Trophoblast cell (in vitro differentiated cells and primary cell): ENCODE measurements around the gene PHC1.

Experiments used
- DNase-seq, 2 donors: peaks; one replicate each; pipeline ENCODE4 v3.0.0-alpha.2; 2016
- H2AFZ ChIP-seq: 2 replicates; pipeline ENCODE4 v1.6.1; 2013; ENCODE audit warnings: low read length, moderate library complexity, mild to moderate bottlenecking; ENCODE audit not compliant: insufficient read depth, poor library complexity
- H2AK5ac ChIP-seq: 2 replicates; pipeline ENCODE4 v1.6.1; 2013; ENCODE audit warnings: mild to moderate bottlenecking, low read length
- H2BK120ac ChIP-seq: 2 replicates; pipeline ENCODE4 v1.6.1; 2013; ENCODE audit warnings: low read length, mild to moderate bottlenecking, moderate library complexity; ENCODE audit not compliant: insufficient read depth, poor library complexity
- H2BK12ac ChIP-seq: 2 replicates; pipeline ENCODE4 v1.6.1; 2013; ENCODE audit warnings: mild to moderate bottlenecking, low read length, moderate library complexity
- H2BK5ac ChIP-seq: 2 replicates; pipeline ENCODE4 v1.6.1; 2013; ENCODE audit warnings: low read length, low read depth, moderate library complexity, mild to moderate bottlenecking; ENCODE audit not compliant: poor library complexity
- H3K14ac ChIP-seq: 2 replicates; pipeline ENCODE4 v1.6.1; 2013; ENCODE audit warnings: mild to moderate bottlenecking, low read length
- H3K18ac ChIP-seq: 2 replicates; pipeline ENCODE4 v1.6.1; 2013; ENCODE audit warnings: mild to moderate bottlenecking, low read length
- H3K23ac ChIP-seq: 2 replicates; pipeline ENCODE4 v1.6.1; 2013; ENCODE audit warnings: low read length
- H3K27ac ChIP-seq: 2 replicates; pipeline ENCODE4 v1.5.1; 2013; ENCODE audit warnings: low read depth, mild to moderate bottlenecking, inconsistent platforms, low read length, moderate library complexity
- H3K27me3 ChIP-seq: 2 replicates; pipeline ENCODE4 v1.6.1; 2013; ENCODE audit warnings: inconsistent platforms, mild to moderate bottlenecking, low read length, moderate library complexity; ENCODE audit not compliant: insufficient read depth
- H3K36me3 ChIP-seq, 2 experiments: 1 replicate in 1 of 2; 2 replicates in 1 of 2; pipeline ENCODE4 v1.6.1; 2013; ENCODE audit warnings: low read length in 2 of 2, mild to moderate bottlenecking in 2 of 2, moderate library complexity in 1 of 2; ENCODE audit not compliant: insufficient read depth in 2 of 2, control insufficient read depth in 1 of 2
- H3K4ac ChIP-seq: 2 replicates; pipeline ENCODE4 v1.6.1; 2013; ENCODE audit warnings: low read depth, mild to moderate bottlenecking, low read length, moderate library complexity
- H3K4me1 ChIP-seq, 2 experiments: 1 replicate in 1 of 2; 2 replicates in 1 of 2; pipeline ENCODE4 v1.6.1; 2013; ENCODE audit warnings: low read length in 2 of 2, mild to moderate bottlenecking in 2 of 2, moderate library complexity in 1 of 2; ENCODE audit not compliant: insufficient read depth in 2 of 2, control insufficient read depth in 1 of 2
- H3K4me2 ChIP-seq: 2 replicates; pipeline ENCODE4 v1.6.1; 2013; ENCODE audit warnings: inconsistent platforms, mild to moderate bottlenecking, low read length, moderate library complexity
- H3K4me3 ChIP-seq: 2 replicates; pipeline ENCODE4 v1.5.1; 2013; ENCODE audit warnings: mild to moderate bottlenecking, low read depth, low read length, inconsistent platforms
- H3K79me1 ChIP-seq: one replicate; pipeline ENCODE4 v1.6.1; 2013; ENCODE audit warnings: low read length
- H3K79me2 ChIP-seq: 2 replicates; pipeline ENCODE4 v1.6.1; 2013; ENCODE audit warnings: low read length, mild to moderate bottlenecking; ENCODE audit not compliant: control insufficient read depth, insufficient read depth, poor library complexity
- H3K9ac ChIP-seq: 2 replicates; pipeline ENCODE4 v1.6.1; 2013; ENCODE audit warnings: mild to moderate bottlenecking, low read length
- H3K9me3 ChIP-seq: 2 replicates; pipeline ENCODE4 v1.6.1; 2013; ENCODE audit warnings: low read depth, mild to moderate bottlenecking, control low read depth, inconsistent platforms, low read length; ENCODE audit not compliant: insufficient read depth
- H4K12ac ChIP-seq: 2 replicates; pipeline ENCODE4 v1.6.1; 2013; ENCODE audit warnings: low read depth, mild to moderate bottlenecking, low read length, moderate library complexity
- H4K8ac ChIP-seq: 2 replicates; pipeline ENCODE4 v1.6.1; 2013; ENCODE audit warnings: low read depth, mild to moderate bottlenecking, low read length, moderate library complexity
- H4K91ac ChIP-seq: one replicate; pipeline ENCODE4 v1.6.1; 2013; ENCODE audit warnings: low read depth, mild to moderate bottlenecking, low read length, moderate library complexity
- WGBS: extraction: QIAGEN DNeasy Blood & Tissue Kit; methylation state at CpG from one replicate; pipeline ENCODE4 v1.1.7; 2013; ENCODE audit warnings: missing lambda C conversion rate; ENCODE audit not compliant: insufficient read length, insufficient coverage; ENCODE audit errors: extremely low coverage; 5-methylcytosine and 5-hydroxymethylcytosine counted together

PHC1 gene

DNA sequence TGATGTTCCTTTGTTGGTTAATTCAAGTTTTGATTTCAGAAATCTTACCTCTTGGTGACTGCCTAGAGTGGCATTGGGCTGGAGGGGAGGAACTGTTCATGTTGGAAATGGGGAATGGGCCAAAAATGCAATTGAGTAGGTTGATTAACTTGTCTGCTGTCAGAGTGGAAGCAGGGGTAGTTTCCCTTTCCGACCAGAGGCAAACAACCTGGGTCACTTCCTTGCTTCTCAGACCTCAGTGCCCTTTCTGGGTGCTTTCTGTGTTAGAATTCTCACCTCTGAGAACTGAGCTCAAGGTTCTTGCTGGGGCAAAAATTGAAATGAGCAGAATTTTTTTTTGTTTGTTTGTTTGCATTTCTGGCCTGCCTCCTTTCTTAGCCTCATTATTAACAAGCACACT lies 37.4 kb downstream of the PHC1 start:
- Histone ChIP-seq H2BK120ac (no peak overlapping the region), H3K9ac (no peak overlapping the region), H3K4me2 (no peak overlapping the region), H4K8ac (no peak overlapping the region), H2BK12ac (no peak overlapping the region), H3K4me3 (no peak overlapping the region), H2AK5ac (no peak overlapping the region), H4K91ac (no peak overlapping the region), H3K27me3 (no peaks in the 10 kb centered on the region), H3K9me3 (peaks cover 3% of the 10 kb centered on the region), H3K79me1 (peaks cover 9% of the 10 kb centered on the region), H3K4ac (no peak overlapping the region), H3K23ac (no peak overlapping the region), H3K27ac (no peak overlapping the region), H3K4me1 (peaks cover 2 to 4% of the 10 kb centered on the region in 2 experiments), H3K18ac (no peak overlapping the region), H4K12ac (no peak overlapping the region), H2BK5ac (no peak overlapping the region), H3K14ac (no peak overlapping the region), H2AFZ (no peak overlapping the region), H3K79me2 (peaks cover 7% of the 10 kb centered on the region), H3K36me3 (no peaks in the 10 kb centered on the region)
- no CpG with 5 or more reads among the region's 1 CpG for WGBS
- no peak for DNase-seq

- H3K4ac ChIP-seq, result no peak overlapping the region
- no CpG with 5 or more reads among the region's 8 CpGs for WGBS
- H4K91ac ChIP-seq, result no peak overlapping the region
- H4K8ac ChIP-seq, result no peak overlapping the region
- no peak for DNase-seq
- H2AFZ ChIP-seq, result no peak overlapping the region
- H3K4me3 ChIP-seq, result no peak overlapping the region
- H3K27me3 ChIP-seq, result no peaks in the 10 kb centered on the region
- H3K4me2 ChIP-seq, result no peak overlapping the region
- H2BK5ac ChIP-seq, result no peak overlapping the region
- no peak overlapping the region for H2BK12ac ChIP-seq
- H3K4me1 ChIP-seq, result peaks cover 0 to under 1% of the 10 kb centered on the region in 2 experiments
- no peak overlapping the region for H2BK120ac ChIP-seq
- no peak overlapping the region for H3K23ac ChIP-seq
- no peak overlapping the region for H3K18ac ChIP-seq
- peaks cover 3% of the 10 kb centered on the region for H3K9me3 ChIP-seq
- no peak overlapping the region for H3K14ac ChIP-seq
- H3K9ac ChIP-seq, result no peak overlapping the region
- peaks cover 6% of the 10 kb centered on the region for H3K79me2 ChIP-seq
- H2AK5ac ChIP-seq, result no peak overlapping the region
- H3K27ac ChIP-seq, result no peak overlapping the region
- H3K79me1 ChIP-seq, result peaks cover 9% of the 10 kb centered on the region
- H3K36me3 ChIP-seq, result no peaks in the 10 kb centered on the region
- H4K12ac ChIP-seq, result no peak overlapping the region
Measured at GRCh38 chr12:8953773-8954402, 39.6 kb downstream of the PHC1 start.

DNA sequence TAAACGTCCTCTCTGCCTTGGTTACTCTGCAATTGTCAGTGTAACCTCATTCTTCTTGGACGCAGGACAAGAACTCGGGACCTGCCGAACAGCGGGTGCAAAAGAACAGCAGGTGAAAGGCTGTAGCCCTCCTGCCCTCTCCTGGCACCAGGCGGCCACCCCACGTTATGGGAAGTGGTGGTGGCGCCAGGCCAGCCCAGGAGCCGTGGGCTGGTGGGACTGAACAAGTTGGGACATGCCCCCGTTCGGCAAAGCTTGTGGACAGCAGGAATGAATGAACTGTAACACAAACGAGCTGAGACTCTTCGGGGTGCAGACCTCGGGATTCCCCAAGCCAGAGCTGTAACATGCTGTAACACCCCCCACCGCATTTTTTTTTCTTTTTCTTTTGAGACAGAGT lies 41.8 kb downstream of the PHC1 start:
- H3K4me2 ChIP-seq, result no peak overlapping the region
- no peak overlapping the region for H3K18ac ChIP-seq
- no peaks in the 10 kb centered on the region for H3K79me2 ChIP-seq
- peak overlapping the region; percentile 5 for H4K91ac ChIP-seq
- no peak overlapping the region for H3K23ac ChIP-seq
- H3K27ac ChIP-seq, result no peak overlapping the region
- no peak overlapping the region for H3K14ac ChIP-seq
- H4K12ac ChIP-seq, result peak overlapping the region; percentile 35
- WGBS, result no CpG with 5 or more reads among the region's 15 CpGs
- H2BK120ac ChIP-seq, result no peak overlapping the region
- H3K79me1 ChIP-seq, result no peaks in the 10 kb centered on the region
- no peak overlapping the region for H2AFZ ChIP-seq
- H3K4me3 ChIP-seq, result no peak overlapping the region
- H3K9ac ChIP-seq, result no peak overlapping the region
- H4K8ac ChIP-seq, result no peak overlapping the region
- H2AK5ac ChIP-seq, result no peak overlapping the region
- H3K36me3 ChIP-seq, result no peaks in the 10 kb centered on the region
- H2BK5ac ChIP-seq, result no peak overlapping the region
- H3K27me3 ChIP-seq, result no peaks in the 10 kb centered on the region
- H3K4me1 ChIP-seq, result no peaks in the 10 kb centered on the region
- H3K4ac ChIP-seq, result no peak overlapping the region
- no peak for DNase-seq
- no peak overlapping the region for H2BK12ac ChIP-seq
- H3K9me3 ChIP-seq, result peaks cover 3% of the 10 kb centered on the region

- Histone ChIP-seq H3K4me1 (no peaks in the 10 kb centered on the region), H3K4me2 (no peak overlapping the region), H2BK5ac (no peak overlapping the region), H2AK5ac (no peak overlapping the region), H2BK120ac (no peak overlapping the region), H3K23ac (no peak overlapping the region), H3K18ac (no peak overlapping the region), H3K9ac (no peak overlapping the region), H3K9me3 (peaks cover 3% of the 10 kb centered on the region), H3K4me3 (peak overlapping the region; percentile 10), H4K12ac (no peak overlapping the region), H3K79me2 (no peaks in the 10 kb centered on the region), H3K14ac (no peak overlapping the region), H3K27me3 (no peaks in the 10 kb centered on the region), H3K36me3 (no peaks in the 10 kb centered on the region), H3K79me1 (no peaks in the 10 kb centered on the region), H2BK12ac (no peak overlapping the region), H3K4ac (no peak overlapping the region), H3K27ac (no peak overlapping the region), H4K91ac (no peak overlapping the region), H2AFZ (no peak overlapping the region), H4K8ac (no peak overlapping the region)
- no CpG with 5 or more reads among the region's 7 CpGs for WGBS
- DNase-seq, result no peak
Measured at GRCh38 chr12:8956772-8957171, 42.5 kb downstream of the PHC1 start.
